ENCODE results near the gene VSTM2L. TPM values are rescaled to one million over a fixed set of nuclear protein-coding genes. Genes with fewer than 3 reads are reported as not detected.
A peak's percentile ranks its signal among the peaks of the same experiment; 100 is the strongest.

Gene VSTM2L
- polyA plus RNA-seq, 2 donors = 0.26 to 0.57 TPM

DNA sequence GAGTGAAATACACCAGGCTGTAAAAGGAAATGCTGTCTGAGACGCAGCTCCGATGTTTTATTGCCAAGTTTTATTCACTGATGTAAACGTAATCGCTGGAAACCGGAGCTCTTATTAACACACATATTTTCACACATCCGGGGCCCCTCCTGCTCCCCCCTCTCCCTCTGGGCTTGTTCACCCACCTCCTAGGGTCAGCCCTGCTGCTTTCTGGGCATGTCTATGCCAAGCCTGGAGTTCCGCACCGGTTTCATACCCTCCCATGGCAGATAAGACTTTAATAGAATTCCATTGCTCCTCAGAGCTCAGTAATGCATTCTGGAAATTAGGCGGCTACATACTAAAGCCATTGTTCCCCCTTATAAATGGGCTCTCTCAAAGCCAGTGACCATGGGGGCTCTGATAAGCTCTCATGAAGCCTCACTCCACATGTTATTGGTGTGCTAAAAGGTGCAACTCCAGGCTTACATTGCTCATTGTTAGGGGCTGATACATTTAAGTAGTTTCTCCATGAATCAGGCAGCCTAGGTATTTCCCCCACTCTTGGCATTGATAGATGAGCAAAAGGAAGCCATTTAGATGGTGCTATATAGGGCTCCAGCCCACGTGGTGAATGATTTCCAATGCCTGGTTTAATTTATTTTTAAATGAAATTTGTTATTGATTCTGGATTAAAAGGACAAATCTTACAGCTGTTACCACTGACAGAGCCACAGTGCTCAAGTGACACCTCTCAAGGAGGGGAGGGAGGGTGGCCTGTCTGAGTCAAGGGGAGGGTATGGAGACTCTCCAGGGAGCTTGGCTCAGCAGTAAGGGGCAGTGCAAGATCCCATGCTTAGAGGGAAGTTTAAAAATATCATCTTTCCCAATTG is 4.5 kb upstream of the VSTM2L start:
- Histone ChIP-seq H3K9me3 (ENCODE audit: control insufficient read depth in 2 of 2, insufficient read depth in 1 of 2, low read depth in 1 of 2, low read length in 1 of 2) (no peaks in the 10 kb centered on the region), H3K4me3 (ENCODE audit: low read depth in 1 of 2, low read length in 2 of 2) (no peak overlapping the region), H3K36me3 (ENCODE audit: control insufficient read depth in 2 of 2, insufficient read depth in 2 of 2, low read length in 1 of 2) (no peaks in the 10 kb centered on the region), H3K27ac (ENCODE audit: low read depth in 2 of 2, low read length in 1 of 2) (no peak overlapping the region), H3K27me3 (ENCODE audit: control insufficient read depth in 1 of 2, insufficient read depth in 2 of 2, low read length in 2 of 2) (peaks cover 0 to 4% of the 10 kb centered on the region in 2 donors), H3K4me1 (ENCODE audit: control insufficient read depth in 2 of 2, insufficient read depth in 2 of 2, low read length in 1 of 2) (peaks cover 4 to 6% of the 10 kb centered on the region in 2 donors)
- WGBS, 2 donors = 54 to 56% methylated on average over 10 of the region's 10 CpGs

DNA sequence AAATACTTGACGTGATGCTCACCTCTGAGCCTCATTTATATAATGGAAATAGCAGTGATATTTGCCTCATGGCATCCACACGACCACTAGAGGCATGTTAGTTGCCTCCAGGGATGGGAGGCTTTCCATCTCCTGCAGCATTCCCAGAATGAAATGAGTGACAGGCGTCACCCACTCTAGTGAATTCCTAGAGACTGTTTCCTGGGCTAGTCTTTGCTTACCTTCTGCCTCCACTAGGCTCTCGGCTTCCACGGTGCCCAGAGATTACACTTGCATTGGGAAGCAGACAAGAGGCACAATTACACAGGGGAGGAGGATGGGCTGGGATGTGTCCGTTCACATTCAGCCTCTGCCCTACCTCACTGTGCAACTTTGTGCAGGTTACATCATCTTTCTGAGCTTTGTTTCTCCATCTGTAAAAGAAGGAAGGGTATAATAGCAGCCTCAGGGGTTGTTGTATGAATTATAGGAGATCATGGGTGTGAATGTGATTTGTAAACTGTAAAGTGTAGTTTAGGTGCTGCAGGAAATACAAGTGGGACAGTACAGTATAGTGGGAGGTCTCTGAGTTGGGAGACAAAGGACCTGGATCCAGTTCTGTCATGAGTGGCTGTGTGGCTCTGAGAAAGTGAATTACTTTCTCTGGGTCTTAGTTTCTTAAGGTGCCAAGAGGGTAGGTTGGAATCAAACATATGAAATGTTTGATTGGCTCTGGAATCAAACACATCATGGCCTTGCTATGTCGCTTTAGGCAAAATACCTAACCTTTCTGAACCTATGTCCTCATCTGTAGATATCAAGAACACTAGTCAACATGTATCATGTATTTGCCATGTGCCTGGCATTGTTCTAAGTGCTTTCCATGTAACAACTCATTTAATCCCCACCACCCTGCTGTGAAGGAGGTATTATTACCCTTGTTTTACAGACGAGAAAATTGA is 3.6 kb upstream of the VSTM2L start:
- Histone ChIP-seq H3K4me3 (ENCODE audit: low read depth in 1 of 2, low read length in 2 of 2) (no peak overlapping the region), H3K27ac (ENCODE audit: low read depth in 2 of 2, low read length in 1 of 2) (no peak overlapping the region), H3K9me3 (ENCODE audit: control insufficient read depth in 2 of 2, insufficient read depth in 1 of 2, low read depth in 1 of 2, low read length in 1 of 2) (no peaks in the 10 kb centered on the region), H3K36me3 (ENCODE audit: control insufficient read depth in 2 of 2, insufficient read depth in 2 of 2, low read length in 1 of 2) (no peaks in the 10 kb centered on the region), H3K4me1 (ENCODE audit: control insufficient read depth in 2 of 2, insufficient read depth in 2 of 2, low read length in 1 of 2) (peaks cover 4 to 10% of the 10 kb centered on the region in 2 donors), H3K27me3 (ENCODE audit: control insufficient read depth in 1 of 2, insufficient read depth in 2 of 2, low read length in 2 of 2) (peaks cover 0 to 4% of the 10 kb centered on the region in 2 donors)
- 49 to 57% methylated on average over 8 of the region's 8 CpGs for WGBS, 2 donors

DNA sequence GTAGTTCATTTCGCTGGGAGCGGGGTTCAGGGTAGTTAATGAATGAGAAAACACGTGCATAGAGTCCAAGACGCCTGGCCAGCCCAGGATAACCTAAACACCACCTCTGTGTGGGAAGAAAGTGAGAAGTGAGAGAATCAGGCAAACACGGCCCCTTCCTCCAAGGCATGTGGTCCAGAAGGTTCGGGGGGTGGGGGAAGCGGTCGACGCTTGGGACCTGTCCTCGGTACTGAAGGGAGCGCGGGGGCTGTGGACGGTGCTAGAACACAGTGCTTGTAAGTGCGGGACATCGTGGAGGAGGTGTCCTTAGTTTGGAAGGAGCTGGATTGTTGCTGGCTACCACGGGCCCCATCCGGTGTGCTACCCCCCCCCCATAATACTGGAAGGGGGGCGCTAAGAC is 1.7 kb upstream of the VSTM2L start:
- WGBS, 2 donors = 25 to 31% methylated on average over 18 of the region's 18 CpGs
- Histone ChIP-seq H3K36me3 (ENCODE audit: control insufficient read depth in 2 of 2, insufficient read depth in 2 of 2, low read length in 1 of 2) (no peaks in the 10 kb centered on the region), H3K4me3 (ENCODE audit: low read depth in 1 of 2, low read length in 2 of 2) (no peak overlapping the region), H3K27ac (ENCODE audit: low read depth in 2 of 2, low read length in 1 of 2) (no peak overlapping the region), H3K4me1 (ENCODE audit: control insufficient read depth in 2 of 2, insufficient read depth in 2 of 2, low read length in 1 of 2) (peaks cover 4 to 10% of the 10 kb centered on the region in 2 donors), H3K27me3 (ENCODE audit: control insufficient read depth in 1 of 2, insufficient read depth in 2 of 2, low read length in 2 of 2) (peaks cover 0 to 4% of the 10 kb centered on the region in 2 donors), H3K9me3 (ENCODE audit: control insufficient read depth in 2 of 2, insufficient read depth in 1 of 2, low read depth in 1 of 2, low read length in 1 of 2) (no peaks in the 10 kb centered on the region)

DNA sequence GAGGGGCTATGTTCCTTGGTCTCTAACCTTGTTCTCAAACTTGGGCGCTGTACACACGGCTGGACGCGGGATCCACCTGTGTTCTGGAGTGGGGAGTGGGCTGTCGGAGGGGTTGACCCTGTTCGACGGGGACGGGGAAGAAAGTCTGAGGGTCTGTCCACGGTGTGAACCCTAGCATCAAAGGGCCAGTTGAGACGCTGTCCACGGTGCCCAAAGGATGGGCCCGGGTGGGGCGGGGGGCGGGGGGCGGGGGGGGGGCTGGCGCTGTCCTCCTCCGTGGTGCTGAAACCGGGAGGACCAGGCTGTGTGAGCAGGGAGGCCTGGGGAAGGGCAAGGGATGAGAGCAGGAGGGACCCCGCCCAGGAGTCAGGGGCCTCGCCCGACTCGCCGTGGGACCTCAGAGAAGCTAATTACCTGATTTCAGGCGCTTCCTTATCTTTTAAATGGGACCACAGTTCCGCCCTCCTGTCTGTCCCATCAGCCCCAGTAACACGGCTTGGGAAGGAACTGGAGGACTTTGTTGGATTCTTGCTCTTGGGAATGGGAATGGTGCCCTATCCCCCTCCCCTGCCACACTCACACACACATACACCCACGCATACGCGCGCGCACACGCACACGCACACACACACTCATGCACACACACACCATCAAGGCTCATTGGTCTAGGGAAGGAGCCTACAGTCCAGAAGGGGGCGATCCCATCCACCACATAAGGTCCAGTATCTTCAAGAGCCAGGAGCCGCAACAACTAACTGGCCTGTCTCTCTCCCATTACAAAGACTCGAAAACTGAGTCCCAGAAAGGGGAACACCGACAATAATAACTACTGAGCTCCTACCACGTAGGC is 1.0 kb upstream of the VSTM2L start:
- WGBS, 2 donors = 13 to 16% methylated on average over 35 to 38 of the region's 38 CpGs
- Histone ChIP-seq H3K4me3 (ENCODE audit: low read depth in 1 of 2, low read length in 2 of 2) (no peak overlapping the region), H3K4me1 (ENCODE audit: control insufficient read depth in 2 of 2, insufficient read depth in 2 of 2, low read length in 1 of 2) (peaks cover 4 to 10% of the 10 kb centered on the region in 2 donors), H3K27me3 (ENCODE audit: control insufficient read depth in 1 of 2, insufficient read depth in 2 of 2, low read length in 2 of 2) (peaks cover 0 to 4% of the 10 kb centered on the region in 2 donors), H3K36me3 (ENCODE audit: control insufficient read depth in 2 of 2, insufficient read depth in 2 of 2, low read length in 1 of 2) (no peaks in the 10 kb centered on the region), H3K9me3 (ENCODE audit: control insufficient read depth in 2 of 2, insufficient read depth in 1 of 2, low read depth in 1 of 2, low read length in 1 of 2) (no peaks in the 10 kb centered on the region), H3K27ac (ENCODE audit: low read depth in 2 of 2, low read length in 1 of 2) (no peak overlapping the region)

DNA sequence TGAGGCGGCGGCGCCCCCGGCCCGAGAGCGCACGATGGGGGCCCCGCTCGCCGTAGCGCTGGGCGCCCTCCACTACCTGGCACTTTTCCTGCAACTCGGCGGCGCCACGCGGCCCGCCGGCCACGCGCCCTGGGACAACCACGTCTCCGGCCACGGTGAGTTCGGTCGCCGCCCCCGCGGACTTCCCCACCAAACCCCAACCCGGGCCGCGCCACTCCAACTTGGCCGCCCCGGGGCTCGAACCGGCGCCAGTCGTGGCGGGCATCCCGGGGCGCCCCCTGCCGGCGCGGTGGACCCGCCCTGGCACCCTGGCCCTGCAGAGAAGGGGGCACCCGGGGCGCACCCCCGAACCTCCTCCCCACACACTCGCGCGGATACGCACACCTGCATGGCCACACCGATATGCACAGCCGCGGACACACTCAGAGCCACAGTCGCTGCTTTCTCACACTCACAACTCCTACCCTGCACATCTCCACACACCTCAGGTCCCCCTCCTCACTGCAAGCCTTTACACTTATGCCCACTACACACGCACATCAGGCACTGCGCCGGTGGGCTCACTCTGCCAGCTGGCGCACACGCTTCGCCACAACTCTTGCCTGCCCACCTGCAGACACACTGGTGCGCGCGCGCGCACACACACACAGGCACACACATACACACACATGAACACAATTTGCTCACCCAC is 535 bp downstream of the VSTM2L start:
- no peaks in the 10 kb centered on the region for H3K36me3 ChIP-seq (ENCODE audit: control insufficient read depth in 2 of 2, insufficient read depth in 2 of 2, low read length in 1 of 2)
- H3K27ac ChIP-seq (ENCODE audit: low read depth in 2 of 2, low read length in 1 of 2) = no peak overlapping the region
- H3K9me3 ChIP-seq (ENCODE audit: control insufficient read depth in 2 of 2, insufficient read depth in 1 of 2, low read depth in 1 of 2, low read length in 1 of 2) = no peaks in the 10 kb centered on the region
- peak overlapping the region; percentile 36 to 41 for H3K4me3 ChIP-seq (ENCODE audit: low read depth in 1 of 2, low read length in 2 of 2)
- 27 to 31% methylated on average over 54 to 67 of the region's 67 CpGs for WGBS, 2 donors
- peaks cover 0 to 4% of the 10 kb centered on the region in 2 donors for H3K27me3 ChIP-seq (ENCODE audit: control insufficient read depth in 1 of 2, insufficient read depth in 2 of 2, low read length in 2 of 2)
- peaks cover 4 to 10% of the 10 kb centered on the region in 2 donors for H3K4me1 ChIP-seq (ENCODE audit: control insufficient read depth in 2 of 2, insufficient read depth in 2 of 2, low read length in 1 of 2)

DNA sequence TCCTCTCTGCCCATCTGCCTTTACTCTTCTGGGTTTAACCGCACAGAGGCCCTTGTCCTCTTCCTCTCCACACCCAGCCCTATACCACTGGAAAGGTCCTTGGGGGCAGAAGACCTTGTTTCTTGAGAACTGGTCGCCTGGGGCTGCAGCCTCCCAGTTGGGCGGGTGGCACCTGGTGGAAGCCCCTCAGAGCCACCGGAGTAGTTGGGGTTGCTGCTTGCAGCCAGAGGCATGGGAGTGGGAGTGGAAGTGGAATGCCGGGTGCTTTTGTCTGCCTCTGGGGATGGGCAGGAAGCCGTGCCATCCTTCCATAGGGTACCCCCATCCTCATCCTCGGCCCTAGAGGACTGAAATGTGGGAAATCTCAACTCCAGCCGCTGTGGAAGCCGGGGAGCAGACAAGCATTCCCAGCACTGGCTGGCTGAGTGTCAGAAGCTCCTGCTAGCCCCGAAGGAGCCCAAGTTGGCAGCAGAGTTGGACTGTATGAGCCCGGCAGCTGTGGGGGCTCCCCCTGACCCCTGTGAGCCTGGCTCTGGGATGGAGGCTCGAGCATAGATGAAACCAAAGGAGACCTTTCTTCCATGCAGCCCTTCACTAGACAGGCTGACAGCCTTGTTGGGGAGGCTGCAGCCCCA is 1.2 kb downstream of the VSTM2L start:
- WGBS, 2 donors = 51% methylated on average over 12 of the region's 12 CpGs
- peaks cover 0 to 4% of the 10 kb centered on the region in 2 donors for H3K27me3 ChIP-seq (ENCODE audit: control insufficient read depth in 1 of 2, insufficient read depth in 2 of 2, low read length in 2 of 2)
- H3K4me3 ChIP-seq (ENCODE audit: low read depth in 1 of 2, low read length in 2 of 2) = no peak overlapping the region

DNA sequence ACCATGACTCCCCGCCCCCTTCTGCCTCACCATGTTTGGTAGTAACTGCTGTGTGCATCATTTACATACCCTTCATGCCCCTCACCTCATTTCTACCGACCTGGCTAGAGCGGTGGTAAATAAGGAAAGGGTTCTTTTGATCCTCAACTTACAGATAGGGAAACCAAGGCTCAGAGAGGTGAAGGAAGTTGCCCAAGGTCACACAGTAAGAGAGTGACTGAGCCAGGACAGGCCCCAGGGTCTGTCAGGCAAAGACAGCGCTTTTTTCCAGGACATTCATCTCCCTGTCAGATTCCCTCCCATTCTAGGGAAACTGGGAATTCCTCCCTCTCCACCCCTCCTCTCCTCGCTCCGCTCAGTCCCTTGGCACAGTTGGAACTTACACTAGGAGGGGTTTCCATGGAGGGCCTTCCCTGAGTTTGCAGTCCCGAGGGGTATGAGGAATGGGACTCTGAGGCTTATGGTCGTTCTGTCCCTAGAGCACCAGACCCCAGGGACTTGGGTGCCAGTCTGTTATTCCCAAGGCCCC is 2.0 kb downstream of the VSTM2L start:
- no peak overlapping the region for H3K27ac ChIP-seq (ENCODE audit: low read depth in 2 of 2, low read length in 1 of 2)
- H3K9me3 ChIP-seq (ENCODE audit: control insufficient read depth in 2 of 2, insufficient read depth in 1 of 2, low read depth in 1 of 2, low read length in 1 of 2) = no peaks in the 10 kb centered on the region
- peaks cover 4 to 10% of the 10 kb centered on the region in 2 donors for H3K4me1 ChIP-seq (ENCODE audit: control insufficient read depth in 2 of 2, insufficient read depth in 2 of 2, low read length in 1 of 2)
- H3K36me3 ChIP-seq (ENCODE audit: control insufficient read depth in 2 of 2, insufficient read depth in 2 of 2, low read length in 1 of 2) = no peaks in the 10 kb centered on the region
- 67 to 77% methylated on average over 8 of the region's 8 CpGs for WGBS, 2 donors
- peaks cover 0 to 4% of the 10 kb centered on the region in 2 donors for H3K27me3 ChIP-seq (ENCODE audit: control insufficient read depth in 1 of 2, insufficient read depth in 2 of 2, low read length in 2 of 2)
- H3K4me3 ChIP-seq (ENCODE audit: low read depth in 1 of 2, low read length in 2 of 2) = no peak overlapping the region

More for the DNA sequence above, 1.2 kb downstream of the VSTM2L start:
- Histone ChIP-seq H3K4me1 (ENCODE audit: control insufficient read depth in 2 of 2, insufficient read depth in 2 of 2, low read length in 1 of 2) (peaks cover 4 to 10% of the 10 kb centered on the region in 2 donors), H3K9me3 (ENCODE audit: control insufficient read depth in 2 of 2, insufficient read depth in 1 of 2, low read depth in 1 of 2, low read length in 1 of 2) (no peaks in the 10 kb centered on the region), H3K36me3 (ENCODE audit: control insufficient read depth in 2 of 2, insufficient read depth in 2 of 2, low read length in 1 of 2) (no peaks in the 10 kb centered on the region), H3K27ac (ENCODE audit: low read depth in 2 of 2, low read length in 1 of 2) (no peak overlapping the region)

Measured in esophagus (tissue), 2 donors.